ENCODE results near the gene ADISSP. TPM values are rescaled to one million over a fixed set of nuclear protein-coding genes. Genes with fewer than 3 reads are reported as not detected.

The ADISSP gene
- total and polyA plus RNA-seq, 2 experiments from 2014 or later = 86.6 to 126 TPM

GRCh38 chr20:3813848-3814581, 46.5 kb upstream of the ADISSP start:
- no peak overlapping the region for H2AFZ ChIP-seq
- no peaks in the 10 kb centered on the region for H3K36me3 ChIP-seq (ENCODE audit: insufficient read depth)
- H3K9me2 ChIP-seq (ENCODE audit: insufficient read depth) = no peaks in the 10 kb centered on the region
- no peak for ATAC-seq
- TF ChIP-seq REST (IDR thresholded peaks at IDR 0.05; ENCODE audit: unreplicated experiment) = no peak
- TF ChIP-seq ZNF114 (CRISPR knock-in tag; IDR thresholded peaks at IDR 0.05) = no peak
- TF ChIP-seq CTCF (conservative IDR thresholded peaks at IDR 0.05; ENCODE audit: low read depth in 2 of 2) = no peak
- TF ChIP-seq ZNF331 (CRISPR knock-in tag; IDR thresholded peaks at IDR 0.05; ENCODE audit: low read depth) = no peak
- H3K36me3 Mint-ChIP-seq (ENCODE audit: low read depth) = no peaks in the 10 kb centered on the region; the same call in 2 of the 3 replicates
- H3F3A ChIP-seq (replicated peaks; ENCODE audit: low read depth) = no peaks in the 10 kb centered on the region; the same call in 1 of the 2 replicates
- no peak overlapping the region for H3K4me3 Mint-ChIP-seq
- peaks cover 5% of the 10 kb centered on the region for H3K27me3 Mint-ChIP-seq (ENCODE audit: insufficient read depth, low read depth, poor library complexity)
- no peak overlapping the region for H3K27ac Mint-ChIP-seq
- peaks cover 14% of the 10 kb centered on the region for H3K4me1 Mint-ChIP-seq
- no peak overlapping the region for H3K4me3 ChIP-seq
- H3K27me3 ChIP-seq (ENCODE audit: insufficient read depth) = no peaks in the 10 kb centered on the region
- H4K20me1 ChIP-seq (replicated peaks; ENCODE audit: insufficient read depth) = no peaks in the 10 kb centered on the region
- H3K9me3 Mint-ChIP-seq = no peaks in the 10 kb centered on the region; the same call in 2 of the 3 replicates
- no peak for DNase-seq (ENCODE audit: low spot score)
- H3K4me2 ChIP-seq = no peak overlapping the region
- H3K79me2 ChIP-seq (replicated peaks; ENCODE audit: insufficient read depth) = no peaks in the 10 kb centered on the region
- no peak overlapping the region for H3K27ac ChIP-seq (ENCODE audit: low read depth)
- peaks cover 12% of the 10 kb centered on the region; the same call in 1 of the 2 replicates for H3K4me1 ChIP-seq (ENCODE audit: insufficient read depth)

GRCh38 chr20:3812975-3813847, 45.7 kb upstream of the ADISSP start:
- Histone ChIP-seq H3K4me2 (no peak overlapping the region), H3K27me3 (ENCODE audit: insufficient read depth) (no peaks in the 10 kb centered on the region), H3K36me3 (ENCODE audit: insufficient read depth) (no peaks in the 10 kb centered on the region), H3K9me2 (ENCODE audit: insufficient read depth) (no peaks in the 10 kb centered on the region), H3K27ac (ENCODE audit: low read depth) (no peak overlapping the region), H4K20me1 (replicated peaks; ENCODE audit: insufficient read depth) (no peaks in the 10 kb centered on the region), H3K79me2 (replicated peaks; ENCODE audit: insufficient read depth) (no peaks in the 10 kb centered on the region), H3K4me1 (ENCODE audit: insufficient read depth) (peaks cover 12% of the 10 kb centered on the region), H3F3A (replicated peaks; ENCODE audit: low read depth) (no peaks in the 10 kb centered on the region), H2AFZ (no peak overlapping the region), H3K4me3 (no peak overlapping the region)
- H3K9me3 Mint-ChIP-seq = no peaks in the 10 kb centered on the region; the same call in 2 of the 3 replicates
- H3K27ac Mint-ChIP-seq = no peak overlapping the region
- H3K4me3 Mint-ChIP-seq = no peak overlapping the region
- ATAC-seq (no peak), DNase-seq (ENCODE audit: low spot score) (no peak)
- H3K4me1 Mint-ChIP-seq = peaks cover 15% of the 10 kb centered on the region
- peaks cover 7% of the 10 kb centered on the region for H3K27me3 Mint-ChIP-seq (ENCODE audit: insufficient read depth, low read depth, poor library complexity)
- H3K36me3 Mint-ChIP-seq (ENCODE audit: low read depth) = no peaks in the 10 kb centered on the region; the same call in 2 of the 3 replicates
- TF ChIP-seq ZNF462 (CRISPR knock-in tag; IDR thresholded peaks at IDR 0.05) = no peak

Measured in GM23338 (cell line).